ENCODE data around the gene UBE2Q1.
"Not testable (repeated sequence)": the region's sequence is repeated elsewhere in the genome, so short reads cannot be mapped to it uniquely, and the experiment has no call there.

UBE2Q1 gene

GRCh38 chr1:154549202-154549770 lies 9.2 kb downstream of the UBE2Q1 start:
- FAIRE-seq, result no peak

DNA sequence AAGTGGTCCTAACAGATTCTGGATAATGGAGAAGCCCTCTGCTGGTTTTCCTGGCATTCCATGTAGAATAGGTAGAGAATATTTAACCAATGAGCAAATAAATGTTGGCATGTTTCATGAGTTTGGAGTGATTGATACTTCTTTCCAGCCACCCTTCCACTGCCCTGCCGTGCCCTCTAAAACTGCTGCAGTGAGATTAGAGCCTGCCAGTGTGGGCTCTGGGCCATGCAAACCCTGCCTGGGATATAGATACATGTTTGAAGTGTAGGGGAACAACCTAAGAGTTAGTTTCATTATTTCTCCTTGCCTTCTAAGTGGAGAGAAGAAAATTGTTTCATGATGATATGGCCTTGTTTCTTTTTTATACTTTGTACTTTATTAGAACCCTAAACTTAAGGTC lies 10.4 kb downstream of the UBE2Q1 start:
- FAIRE-seq, result no peak

DNA sequence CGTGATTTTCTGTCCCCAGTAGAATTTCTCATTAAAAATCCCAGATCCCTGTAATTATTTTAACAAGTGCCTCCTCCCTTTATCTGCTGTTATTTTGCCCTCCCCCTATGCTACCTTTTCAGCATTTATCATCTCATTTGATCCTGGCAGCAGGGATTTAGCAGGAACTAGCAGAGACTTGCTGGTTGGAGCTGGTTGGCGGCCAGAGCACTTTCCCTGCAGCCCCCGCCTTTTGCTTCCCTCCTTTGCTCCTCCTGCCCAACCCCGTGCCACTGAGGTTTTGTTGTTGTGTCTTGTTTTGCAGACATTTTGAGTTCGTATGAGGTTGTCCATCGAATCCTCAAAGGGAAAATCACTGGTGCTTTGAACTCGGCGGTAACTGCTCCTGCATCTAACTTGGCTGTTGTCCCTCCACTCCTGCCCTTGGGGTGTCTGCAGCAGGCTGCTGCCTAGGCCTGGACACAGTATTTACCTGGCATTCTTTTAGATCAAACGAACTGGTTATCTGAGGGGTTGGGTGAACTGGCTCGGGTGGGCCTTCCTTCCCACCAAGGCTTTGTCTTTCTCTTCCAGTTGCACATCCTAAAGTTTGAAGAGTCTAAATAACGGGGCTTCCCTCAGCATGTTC lies 11.2 kb downstream of the UBE2Q1 start:
- no peak for FAIRE-seq

- FAIRE-seq, result no peak
These were observed 12.0 kb downstream of the UBE2Q1 start for GRCh38 chr1:154546264-154547063.

- FAIRE-seq, result no peak
These were observed 17.2 kb downstream of the UBE2Q1 start for GRCh38 chr1:154541231-154541630.

DNA sequence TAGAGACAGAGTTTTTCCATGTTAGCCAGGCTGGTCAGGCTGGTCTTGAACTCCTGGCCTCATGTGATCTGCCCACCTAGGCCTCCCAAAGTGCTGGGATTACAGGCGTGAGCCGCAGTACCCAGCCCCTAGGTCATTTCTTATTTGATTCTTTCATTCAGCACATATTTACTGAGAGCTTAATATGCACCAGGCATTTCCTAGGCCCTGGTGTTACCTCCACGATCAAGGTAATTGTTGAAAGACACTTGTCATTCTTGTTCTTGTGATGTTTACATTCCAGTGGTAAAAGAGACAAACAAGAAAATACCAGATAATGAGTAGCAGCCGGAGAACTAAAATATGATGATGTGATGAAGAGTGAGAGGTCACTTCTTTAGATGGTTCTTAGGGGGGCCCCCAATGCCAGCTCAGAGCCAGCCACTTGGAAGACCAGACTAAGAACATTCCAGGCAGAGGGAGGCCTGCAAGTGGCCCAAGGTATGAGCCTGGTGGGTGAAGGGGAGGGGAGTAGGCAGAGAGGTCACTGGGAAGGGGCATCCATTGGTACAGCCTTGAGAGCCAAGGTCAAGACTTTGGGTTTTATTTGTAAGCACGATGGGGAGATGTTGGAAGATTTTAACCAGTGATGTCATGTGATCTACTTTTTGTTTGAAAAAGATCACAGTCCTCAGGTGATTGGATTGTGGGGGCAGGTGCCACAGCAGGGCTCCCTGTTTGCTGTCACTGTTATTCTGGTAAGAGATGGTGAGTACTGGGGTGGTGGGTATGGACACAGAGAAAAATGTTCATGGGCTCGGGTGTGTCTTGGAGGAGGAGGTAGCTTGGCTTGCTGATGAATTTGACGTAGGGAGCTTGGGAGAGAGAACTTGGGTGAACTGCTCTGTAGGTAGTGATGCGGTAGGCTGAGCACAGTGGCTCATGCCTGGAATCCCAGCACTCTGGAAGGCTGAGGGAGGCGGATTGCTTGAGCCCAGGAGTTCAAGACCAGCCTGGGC lies 18.7 kb downstream of the UBE2Q1 start:
- FAIRE-seq, result no peak

GRCh38 chr1:154536570-154536969 lies 21.9 kb downstream of the UBE2Q1 start:
- no peak for FAIRE-seq

- no peak for FAIRE-seq
These were observed 24.3 kb downstream of the UBE2Q1 start for GRCh38 chr1:154533952-154534844.

GRCh38 chr1:154531950-154532349 lies 26.5 kb downstream of the UBE2Q1 start:
- FAIRE-seq, result not testable (repeated sequence)

GRCh38 chr1:154529308-154529707 lies 29.2 kb downstream of the UBE2Q1 start:
- no peak for FAIRE-seq

GRCh38 chr1:154527192-154527591 lies 31.3 kb downstream of the UBE2Q1 start:
- no peak for FAIRE-seq

DNA sequence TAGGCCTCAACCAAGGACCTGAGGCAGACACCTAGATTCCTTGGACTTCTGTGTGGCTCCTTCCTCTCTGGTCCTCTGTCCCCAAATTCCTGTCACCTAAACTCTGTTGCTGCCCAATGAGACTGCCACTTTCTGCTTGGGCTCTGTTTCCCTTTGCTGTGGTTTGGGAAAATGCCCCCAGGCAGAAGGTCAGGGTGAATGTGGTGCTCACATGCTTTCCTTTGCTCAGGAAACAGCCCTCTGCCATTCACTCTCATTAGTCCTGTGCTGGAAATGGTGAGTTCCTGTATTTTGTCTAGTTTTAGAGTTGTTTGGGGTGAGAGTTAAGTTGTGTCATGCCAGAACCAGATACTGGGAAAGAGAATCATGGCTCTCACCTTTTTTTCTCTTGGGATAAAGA lies 33.6 kb downstream of the UBE2Q1 start:
- no peak for FAIRE-seq

- FAIRE-seq, result no peak
These were observed 36.8 kb downstream of the UBE2Q1 start for GRCh38 chr1:154521695-154522094.

GRCh38 chr1:154520333-154520732 lies 38.1 kb downstream of the UBE2Q1 start:
- no peak for FAIRE-seq

- FAIRE-seq, result no peak
These were observed 38.9 kb downstream of the UBE2Q1 start for GRCh38 chr1:154519591-154519991.

DNA sequence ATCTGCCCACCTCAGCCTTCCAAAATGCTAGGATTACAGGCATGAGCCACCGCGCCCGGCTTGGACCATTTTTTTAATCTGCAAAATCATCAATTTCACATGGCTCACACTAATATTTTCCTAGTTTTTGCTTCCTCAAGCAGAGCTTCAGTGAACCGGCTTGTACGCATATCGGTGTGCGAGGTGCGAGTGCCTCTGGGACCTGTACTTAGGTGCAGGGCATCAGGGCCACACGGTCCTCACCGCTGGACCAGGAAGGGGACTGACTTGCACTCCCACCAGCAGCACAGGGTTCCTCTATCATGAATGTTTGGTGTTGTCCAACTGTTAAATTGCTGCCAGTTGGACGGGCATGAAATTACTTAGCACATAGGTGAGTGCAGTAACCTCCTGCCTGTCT lies 40.8 kb downstream of the UBE2Q1 start:
- FAIRE-seq, result no peak

GRCh38 chr1:154514066-154514553 lies 44.4 kb downstream of the UBE2Q1 start:
- FAIRE-seq, result no peak

DNA sequence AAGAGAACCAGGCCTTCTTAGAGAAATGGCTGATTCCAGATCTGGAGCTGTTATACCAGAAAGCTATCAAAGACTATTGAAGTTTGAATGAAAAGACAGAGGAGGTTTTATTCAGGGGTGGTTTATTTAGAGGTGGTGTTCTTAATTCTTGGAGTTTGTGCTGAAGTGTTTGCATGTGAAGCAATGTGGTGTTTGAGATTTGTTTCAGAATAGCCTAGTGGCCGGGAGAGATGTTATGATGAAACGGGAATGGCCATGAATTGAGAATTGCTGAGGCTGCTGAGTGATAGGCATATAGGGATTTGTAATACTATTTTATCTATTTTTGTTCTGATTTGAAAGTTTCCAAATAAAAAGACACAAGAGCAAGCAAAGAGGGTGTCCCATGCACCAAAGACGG lies 45.7 kb downstream of the UBE2Q1 start:
- FAIRE-seq, result no peak

- FAIRE-seq, result no peak
These were observed 54.6 kb downstream of the UBE2Q1 start for GRCh38 chr1:154503898-154504297.

GRCh38 chr1:154502744-154503115 lies 55.7 kb downstream of the UBE2Q1 start:
- FAIRE-seq, result no peak

DNA sequence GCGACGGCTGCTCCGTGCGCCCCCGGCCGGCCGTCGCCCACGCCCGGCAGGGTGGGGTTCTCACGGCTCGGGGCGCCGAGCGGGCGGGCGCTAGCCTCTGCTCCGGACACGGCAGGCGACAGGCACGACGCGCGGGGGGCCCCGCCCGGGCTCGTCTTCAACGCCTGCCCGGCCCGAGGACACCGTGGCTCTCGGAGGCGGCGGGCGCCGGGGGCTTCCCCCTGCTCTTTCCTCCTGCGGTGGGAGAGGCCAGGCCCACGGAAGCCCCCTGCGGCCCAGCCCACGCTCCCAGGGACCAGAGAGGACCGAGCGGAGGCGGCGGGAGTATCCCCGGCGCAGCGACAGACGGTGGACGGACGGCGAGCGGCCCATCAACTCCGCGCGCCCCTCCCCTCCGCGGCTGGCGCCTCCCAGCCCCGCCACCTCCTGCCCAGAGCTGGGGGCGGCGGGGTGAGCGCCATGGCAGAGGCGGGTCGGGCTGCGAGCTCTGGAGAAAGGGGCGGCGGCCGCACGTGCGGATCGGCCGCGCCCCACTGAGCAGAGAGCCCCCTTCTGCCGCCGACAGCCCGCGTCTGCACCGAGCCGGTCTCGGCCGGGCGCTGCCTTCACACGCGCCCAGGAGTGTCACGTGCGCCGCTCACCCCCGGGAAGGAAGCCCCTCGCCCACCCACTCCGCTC lies 56.3 kb downstream of the UBE2Q1 start, which contains the start of the genes SHE and TDRD10:
SHE (minus strand) TSS at position 347 of the 678 bp plus-strand sequence. CDS start 386 bp downstream, outside the sequence.
TDRD10 (plus strand) TSS at position 154 of the 678 bp plus-strand sequence. CDS start 4,685 bp downstream, outside the sequence.
- no peak for FAIRE-seq
